WTC11 (cell line): ENCODE measurements around the gene PRKN. TPM values are rescaled to one million over a fixed set of nuclear protein-coding genes. Genes with fewer than 3 reads are reported as not detected.

Experiments
- ATAC-seq: fragments of 200-7000 bp; cut with Tn5 transposase; 2 replicates; pipeline ENCODE4 v1.10.0; 2021; ENCODE audit warnings: mild to moderate bottlenecking, moderate library complexity
- CTCF ChIA-PET: fragments of 300-600 bp; sonication (Branson Sonifier 250); formaldehyde crosslinking; loops from one replicate; lab custom pipeline; 2021; ENCODE audit warnings: antibody characterized with exemption; lab: Charles Lee
- POLR2A ChIA-PET: fragments of 350-600 bp; sonication (Branson Sonifier 250); formaldehyde crosslinking; loops from one replicate; lab custom pipeline; 2021; ENCODE audit warnings: antibody characterized with exemption; lab: Charles Lee
- DNase-seq: peaks from one replicate; pipeline ENCODE4 v3.0.0; 2021; ENCODE audit warnings: low spot score
- H3K27ac Mint-ChIP-seq: 2 replicates; pipeline ENCODE4 v1.8.0; 2021; ENCODE audit warnings: mixed read lengths
- H3K27me3 Mint-ChIP-seq: 2 replicates; pipeline ENCODE4 v1.8.0; 2021; ENCODE audit warnings: low read depth, mild to moderate bottlenecking, moderate library complexity, mixed read lengths
- H3K36me3 Mint-ChIP-seq: 2 replicates; pipeline ENCODE4 v1.8.0; 2021; ENCODE audit warnings: mixed read lengths
- H3K4me1 Mint-ChIP-seq: 2 replicates; pipeline ENCODE4 v1.8.0; 2022; ENCODE audit warnings: mixed read lengths
- H3K4me3 Mint-ChIP-seq: 2 replicates; pipeline ENCODE4 v1.8.0; 2021; ENCODE audit warnings: mild to moderate bottlenecking, moderate library complexity, mixed read lengths
- H3K9me3 Mint-ChIP-seq: 2 replicates; pipeline ENCODE4 v1.8.0; 2021; ENCODE audit warnings: mixed read lengths
- ATF1 ChIP-seq: sonication (generic); formaldehyde crosslinking; IDR thresholded peaks from 2 replicates; pipeline ENCODE4 v1.8.1; 2023; ENCODE audit warnings: mild to moderate bottlenecking, moderate library complexity, missing genetic modification reagents
- ELF4 ChIP-seq: sonication (generic); formaldehyde crosslinking; IDR thresholded peaks from 2 replicates; pipeline ENCODE4 v1.8.1; 2022; ENCODE audit warnings: low read depth, mild to moderate bottlenecking, moderate library complexity, missing genetic modification reagents
- ERG ChIP-seq: fragments of 250-450 bp; sonication (Bioruptor Pico); IDR thresholded peaks from 2 replicates; pipeline ENCODE4 v1.8.0; 2021; ENCODE audit warnings: mild to moderate bottlenecking
- FOXJ3 ChIP-seq: sonication (generic); formaldehyde crosslinking; IDR thresholded peaks from 2 replicates; pipeline ENCODE4 v1.9.0; 2021; ENCODE audit warnings: missing genetic modification reagents, mild to moderate bottlenecking, borderline replicate concordance
- HMGA2 ChIP-seq: fragments of 250-450 bp; sonication (Bioruptor Pico); IDR thresholded peaks from 2 replicates; pipeline ENCODE4 v1.4.0; 2021; ENCODE audit warnings: mild to moderate bottlenecking, moderate library complexity
- MAX ChIP-seq: sonication (generic); formaldehyde crosslinking; IDR thresholded peaks from 2 replicates; pipeline ENCODE4 v1.8.0; 2022; ENCODE audit warnings: mild to moderate bottlenecking, missing genetic modification reagents
- MXD4 ChIP-seq: fragments of 250-450 bp; sonication (Bioruptor Pico); IDR thresholded peaks from 2 replicates; pipeline ENCODE4 v1.8.0; 2021; ENCODE audit warnings: mild to moderate bottlenecking, moderate library complexity, borderline replicate concordance
- NFATC4 ChIP-seq: fragments of 250-450 bp; sonication (Bioruptor Pico); IDR thresholded peaks from 2 replicates; pipeline ENCODE4 v1.9.0; 2021; ENCODE audit warnings: mild to moderate bottlenecking
- PRDM15 ChIP-seq: sonication (generic); formaldehyde crosslinking; IDR thresholded peaks from 2 replicates; pipeline ENCODE4 v1.8.0; 2022; ENCODE audit warnings: missing genetic modification reagents
- TCF7 ChIP-seq: sonication (generic); formaldehyde crosslinking; IDR thresholded peaks from 2 replicates; pipeline ENCODE4 v1.8.0; 2022; ENCODE audit warnings: mild to moderate bottlenecking, low read depth, missing genetic modification reagents, moderate library complexity
- TEAD1 ChIP-seq: sonication (generic); formaldehyde crosslinking; IDR thresholded peaks from 2 replicates; pipeline ENCODE4 v1.8.0; 2022; ENCODE audit warnings: mild to moderate bottlenecking, missing genetic modification reagents
- USF2 ChIP-seq: sonication (generic); formaldehyde crosslinking; IDR thresholded peaks from 2 replicates; pipeline ENCODE4 v1.8.1; 2023; ENCODE audit warnings: mild to moderate bottlenecking, missing genetic modification reagents, moderate library complexity
- ZNF671 ChIP-seq: fragments of 250-450 bp; sonication (Bioruptor Pico); IDR thresholded peaks from 2 replicates; pipeline ENCODE4 v1.8.0; 2021; ENCODE audit warnings: mild to moderate bottlenecking
- total RNA-seq: library from RNA; stranded (reverse); gene quantifications from 3 replicates; pipeline ENCODE4 v1.2.3, GENCODE V29; 2021
- TF ChIP-seq, protein P1 (sequence below): fragments of 250-450 bp; sonication (Bioruptor Pico); IDR thresholded peaks from 2 replicates; pipeline ENCODE4 v1.9.0; 2021; ENCODE audit warnings: mild to moderate bottlenecking
- TF ChIP-seq, protein P2 (sequence below): fragments of 250-450 bp; sonication (Bioruptor Pico); IDR thresholded peaks from 2 replicates; pipeline ENCODE4 v1.9.0; 2021; ENCODE audit warnings: moderate library complexity, mild to moderate bottlenecking, inconsistent platforms, borderline replicate concordance
- TF ChIP-seq, protein P3 (sequence below): sonication (generic); formaldehyde crosslinking; conservative IDR thresholded peaks from 2 replicates; pipeline ENCODE4 v1.8.1; 2022; ENCODE audit warnings: mild to moderate bottlenecking, missing genetic modification reagents
- TF ChIP-seq, protein P4 (sequence below): sonication (generic); formaldehyde crosslinking; IDR thresholded peaks from 2 replicates; pipeline ENCODE4 v1.8.1; 2023; ENCODE audit warnings: mild to moderate bottlenecking, missing genetic modification reagents, moderate library complexity

PRKN gene
- total RNA-seq, 1 experiment from 2014 or later: 0.59 TPM

GRCh38 chr6:162315291-162315690 lies 412.3 kb downstream of the PRKN start (continued):
- TF ChIP-seq, protein P1, sequence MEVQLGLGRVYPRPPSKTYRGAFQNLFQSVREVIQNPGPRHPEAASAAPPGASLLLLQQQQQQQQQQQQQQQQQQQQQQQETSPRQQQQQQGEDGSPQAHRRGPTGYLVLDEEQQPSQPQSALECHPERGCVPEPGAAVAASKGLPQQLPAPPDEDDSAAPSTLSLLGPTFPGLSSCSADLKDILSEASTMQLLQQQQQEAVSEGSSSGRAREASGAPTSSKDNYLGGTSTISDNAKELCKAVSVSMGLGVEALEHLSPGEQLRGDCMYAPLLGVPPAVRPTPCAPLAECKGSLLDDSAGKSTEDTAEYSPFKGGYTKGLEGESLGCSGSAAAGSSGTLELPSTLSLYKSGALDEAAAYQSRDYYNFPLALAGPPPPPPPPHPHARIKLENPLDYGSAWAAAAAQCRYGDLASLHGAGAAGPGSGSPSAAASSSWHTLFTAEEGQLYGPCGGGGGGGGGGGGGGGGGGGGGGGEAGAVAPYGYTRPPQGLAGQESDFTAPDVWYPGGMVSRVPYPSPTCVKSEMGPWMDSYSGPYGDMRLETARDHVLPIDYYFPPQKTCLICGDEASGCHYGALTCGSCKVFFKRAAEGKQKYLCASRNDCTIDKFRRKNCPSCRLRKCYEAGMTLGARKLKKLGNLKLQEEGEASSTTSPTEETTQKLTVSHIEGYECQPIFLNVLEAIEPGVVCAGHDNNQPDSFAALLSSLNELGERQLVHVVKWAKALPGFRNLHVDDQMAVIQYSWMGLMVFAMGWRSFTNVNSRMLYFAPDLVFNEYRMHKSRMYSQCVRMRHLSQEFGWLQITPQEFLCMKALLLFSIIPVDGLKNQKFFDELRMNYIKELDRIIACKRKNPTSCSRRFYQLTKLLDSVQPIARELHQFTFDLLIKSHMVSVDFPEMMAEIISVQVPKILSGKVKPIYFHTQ (CRISPR knock-in tag): no peak
- TF ChIP-seq MXD4 (CRISPR knock-in tag) (no peak), USF2 (CRISPR knock-in tag) (no peak), FOXJ3 (CRISPR knock-in tag) (no peak), ERG (no peak)

- H3K27me3 Mint-ChIP-seq: 0 out of 2 replicates have a peak, but pooled peaks cover 2% of the 10 kb centered on the region
- H3K4me1 Mint-ChIP-seq: peaks cover 16% of the 10 kb centered on the region
- no peak overlapping the region for H3K27ac Mint-ChIP-seq
- no peak for TF ChIP-seq HMGA2 (CRISPR knock-in tag)
- TF ChIP-seq ELF4: no peak
- no peak for TF ChIP-seq TCF7 (CRISPR knock-in tag)
- TF ChIP-seq ZNF671 (CRISPR knock-in tag): no peak
- TF ChIP-seq TEAD1 (CRISPR knock-in tag): no peak
- TF ChIP-seq FOXJ3 (CRISPR knock-in tag): no peak
- TF ChIP-seq ATF1 (CRISPR knock-in tag): no peak
- TF ChIP-seq PRDM15 (CRISPR knock-in tag): no peak
- no peak for TF ChIP-seq MAX
- H3K36me3 Mint-ChIP-seq: peaks cover 9% of the 10 kb centered on the region; the same call in 1 of the 2 replicates
- POLR2A ChIA-PET: no interaction called here
- peaks cover 19% of the 10 kb centered on the region for H3K9me3 Mint-ChIP-seq
- no peak for DNase-seq
- H3K4me3 Mint-ChIP-seq: no peak overlapping the region
- CTCF ChIA-PET: no interaction called here
- ATAC-seq: no peak
Measured at GRCh38 chr6:162313922-162314660, 413.5 kb downstream of the PRKN start.

DNA sequence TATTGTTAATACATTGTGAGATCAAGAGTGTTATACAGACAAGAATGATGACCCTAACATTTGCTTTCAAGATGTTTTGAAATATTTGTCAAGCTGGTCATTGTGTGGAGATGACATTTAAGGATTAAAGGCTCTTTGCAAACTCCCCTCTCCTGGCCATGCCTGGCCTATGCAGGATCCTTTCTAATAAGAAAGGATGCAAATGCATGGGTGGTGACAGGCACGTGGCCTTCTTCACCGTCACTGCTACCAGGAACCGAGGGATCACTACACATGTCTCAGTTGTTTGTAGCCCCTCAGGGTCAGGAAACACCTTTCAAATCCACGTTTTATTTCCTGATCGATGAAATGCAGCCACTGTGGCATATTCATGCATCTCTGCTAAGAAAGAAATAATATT lies 419.7 kb downstream of the PRKN start:
- CTCF ChIA-PET: no interaction called here
- no peak for TF ChIP-seq TCF7 (CRISPR knock-in tag)
- TF ChIP-seq MXD4 (CRISPR knock-in tag): no peak
- no peak for TF ChIP-seq NFATC4 (CRISPR knock-in tag)
- TF ChIP-seq, protein P2, sequence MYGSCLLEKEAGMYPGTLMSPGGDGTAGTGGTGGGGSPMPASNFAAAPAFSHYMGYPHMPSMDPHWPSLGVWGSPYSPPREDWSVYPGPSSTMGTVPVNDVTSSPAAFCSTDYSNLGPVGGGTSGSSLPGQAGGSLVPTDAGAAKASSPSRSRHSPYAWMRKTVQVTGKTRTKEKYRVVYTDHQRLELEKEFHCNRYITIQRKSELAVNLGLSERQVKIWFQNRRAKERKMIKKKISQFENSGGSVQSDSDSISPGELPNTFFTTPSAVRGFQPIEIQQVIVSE: no peak
- no peak for TF ChIP-seq ELF4
- TF ChIP-seq, protein P3, sequence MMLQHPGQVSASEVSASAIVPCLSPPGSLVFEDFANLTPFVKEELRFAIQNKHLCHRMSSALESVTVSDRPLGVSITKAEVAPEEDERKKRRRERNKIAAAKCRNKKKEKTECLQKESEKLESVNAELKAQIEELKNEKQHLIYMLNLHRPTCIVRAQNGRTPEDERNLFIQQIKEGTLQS (CRISPR knock-in tag): no peak
- TF ChIP-seq, protein P4, sequence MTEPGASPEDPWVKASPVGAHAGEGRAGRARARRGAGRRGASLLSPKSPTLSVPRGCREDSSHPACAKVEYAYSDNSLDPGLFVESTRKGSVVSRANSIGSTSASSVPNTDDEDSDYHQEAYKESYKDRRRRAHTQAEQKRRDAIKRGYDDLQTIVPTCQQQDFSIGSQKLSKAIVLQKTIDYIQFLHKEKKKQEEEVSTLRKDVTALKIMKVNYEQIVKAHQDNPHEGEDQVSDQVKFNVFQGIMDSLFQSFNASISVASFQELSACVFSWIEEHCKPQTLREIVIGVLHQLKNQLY (CRISPR knock-in tag): no peak
- TF ChIP-seq, protein P1 (CRISPR knock-in tag): no peak

More for the DNA sequence above, 419.7 kb downstream of the PRKN start:
- POLR2A ChIA-PET: no interaction called here
- Mint-ChIP-seq H3K27ac (no peak overlapping the region), H3K9me3 (0 out of 2 replicates have a peak, but pooled peaks cover 5% of the 10 kb centered on the region), H3K36me3 (no peaks in the 10 kb centered on the region), H3K4me1 (peaks cover 5% of the 10 kb centered on the region), H3K27me3 (0 out of 2 replicates have a peak, but pooled peaks cover 3% of the 10 kb centered on the region), H3K4me3 (no peak overlapping the region)
- ATAC-seq (peak; percentile 38; the same call in 1 of the 2 replicates), DNase-seq (no peak)
